Daoy (cell line): ENCODE results near the gene USP22. TPM values are rescaled to one million over a fixed set of nuclear protein-coding genes. Genes with fewer than 3 reads are reported as not detected.
A peak's percentile ranks its signal among the peaks of the same experiment; 100 is the strongest.

ENCODE experiments used
- DNase-seq: peaks from one replicate; pipeline ENCODE4 v3.0.0-alpha.2; 2015; ENCODE audit warnings: low read depth
- total RNA-seq: library from RNA; depleted of rRNA; stranded (reverse); fragments of >200 nt; shearing (Covaris generic); gene quantifications from 2 replicates; pipeline ENCODE4 v1.2.3, GENCODE V29; 2014; rRNA removed

USP22 gene
- total RNA-seq, 1 experiment from 2014 or later, result 116 TPM

DNA sequence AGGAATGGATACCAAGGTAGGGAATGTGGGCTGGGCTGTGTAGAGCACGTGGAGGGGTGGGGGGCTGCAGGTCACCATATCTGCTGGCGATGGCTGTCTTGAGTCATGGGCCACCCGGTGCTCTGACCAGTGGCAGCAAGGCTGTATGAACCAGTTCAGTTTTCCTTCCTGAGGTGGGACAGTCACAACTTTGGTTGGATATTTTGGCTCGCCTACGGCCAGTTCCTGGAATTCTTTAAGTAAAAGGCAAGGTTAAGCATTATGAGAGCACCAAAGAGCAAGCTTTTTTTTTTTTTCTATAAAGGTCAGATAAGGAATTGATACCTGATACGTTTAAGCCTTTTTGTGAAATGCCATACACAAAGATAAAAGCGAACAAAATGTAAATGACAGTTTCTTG lies 81.9 kb downstream of the USP22 start:
- no peak for DNase-seq

DNA sequence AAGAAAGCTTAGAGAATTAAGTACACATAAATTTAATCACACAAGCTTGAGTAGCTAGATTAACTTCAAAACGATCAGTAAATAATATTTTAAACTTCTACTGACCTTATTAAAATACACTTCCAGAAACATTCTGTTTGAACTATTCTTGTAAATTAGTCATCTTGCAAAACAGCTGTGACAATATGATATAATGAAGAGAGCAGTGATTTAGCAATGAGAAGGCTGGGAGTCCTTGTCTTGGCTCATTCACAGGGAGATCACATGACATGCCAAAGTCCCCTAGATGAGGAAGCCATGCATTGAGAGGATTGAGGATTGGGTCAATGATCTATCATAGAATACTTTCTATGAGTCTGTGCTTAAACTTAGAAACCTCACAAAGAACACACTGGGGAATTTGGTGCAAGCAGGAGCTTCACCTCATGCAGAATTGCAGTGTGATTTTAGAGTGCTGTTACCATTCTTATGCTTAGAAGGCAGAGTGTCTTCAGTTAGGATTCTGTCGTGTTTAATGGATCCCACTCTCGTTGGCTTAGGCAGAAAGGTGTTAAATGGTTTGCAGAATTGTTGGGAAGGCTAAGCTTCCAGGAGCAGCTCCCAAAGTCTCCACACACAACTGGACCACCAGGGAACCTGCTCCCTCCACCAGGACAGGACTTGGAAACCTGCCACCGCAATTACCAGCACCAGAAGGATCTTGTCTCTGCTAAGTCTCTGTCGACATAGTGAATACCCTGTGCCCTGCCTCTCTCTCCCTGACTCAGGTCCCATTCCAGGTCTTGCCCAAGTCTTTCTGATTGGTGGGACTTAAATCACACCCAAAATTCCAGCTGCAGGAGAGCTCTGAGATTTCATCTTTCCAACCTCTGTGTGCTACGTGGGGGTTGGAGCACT lies 87.1 kb downstream of the USP22 start:
- DNase-seq, result peak; percentile 45

DNA sequence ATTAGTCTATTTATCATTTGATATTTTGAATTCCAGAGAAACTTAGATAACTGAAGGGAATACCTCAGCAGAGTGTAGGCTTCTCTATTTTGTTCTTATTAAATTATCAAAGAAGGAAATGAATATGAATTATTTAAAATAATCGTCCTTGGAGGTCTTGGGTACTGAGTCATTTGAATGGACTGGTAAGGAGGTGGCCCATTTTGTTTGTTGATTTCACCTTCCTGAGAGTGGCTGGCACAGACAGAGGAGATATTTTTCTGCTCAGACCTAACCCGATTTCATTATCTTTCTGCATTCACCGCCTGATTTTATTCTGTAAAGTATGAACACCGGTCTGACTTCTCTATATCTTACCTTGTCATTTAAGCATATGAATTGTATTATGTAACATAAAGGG lies 88.0 kb downstream of the USP22 start:
- no peak for DNase-seq

DNA sequence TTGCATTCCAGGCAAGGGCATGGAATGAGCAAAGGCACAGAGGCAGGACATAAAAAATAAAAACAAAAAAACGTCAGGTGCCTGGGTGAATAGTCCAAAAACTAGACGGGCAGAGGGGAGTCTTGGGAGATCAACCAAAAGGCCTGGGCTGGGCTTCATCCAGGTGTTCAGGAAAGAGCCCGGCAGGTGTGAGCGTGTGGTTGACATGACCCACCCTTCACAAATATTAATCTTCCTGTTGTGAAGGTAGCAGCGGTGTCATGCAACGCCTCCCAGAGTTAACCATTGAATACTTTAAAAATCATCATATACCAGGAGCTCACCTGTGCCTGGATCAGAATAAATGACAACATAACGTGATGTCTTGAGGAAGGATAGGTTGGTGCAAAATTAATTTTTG lies 90.6 kb downstream of the USP22 start:
- DNase-seq, result no peak

Other genes with a start within 250 kb of the USP22 start
- gene DHRS7B, start 84.0 kb upstream of the USP22 start, total RNA-seq, result 28.4 and 28.5 TPM in 2 replicates
- gene TMEM11, start 171.2 kb upstream of the USP22 start, total RNA-seq, result 18.6 and 21.0 TPM in 2 replicates
- gene NATD1, start 210.4 kb upstream of the USP22 start, total RNA-seq, result 0.83 and 0.86 TPM in 2 replicates
- gene MAP2K3, start 241.7 kb upstream of the USP22 start, total RNA-seq, result 7.4 and 11.7 TPM in 2 replicates